Right atrium auricular region (tissue), 2 donors: ENCODE measurements around the gene HOXA5. TPM values are rescaled to one million over a fixed set of nuclear protein-coding genes. Genes with fewer than 3 reads are reported as not detected.

Experiments
- DNase-seq: peaks from one replicate; pipeline ENCODE4 v3.0.0-alpha.2; 2019; ENCODE audit warnings: low spot score
- H3K27ac ChIP-seq, 2 donors: fragments of 200-600 bp; sonication (generic); 1 replicate in 1 of 2; 2 replicates in 1 of 2; pipeline ENCODE4 v1.5.1; 2016 to 2019
- H3K27me3 ChIP-seq, 2 donors: fragments of 200-600 bp; sonication (generic); one replicate each; pipeline versions ENCODE4 v1.5.1 to v1.6.0; 2017 to 2019
- H3K36me3 ChIP-seq: fragments of 200-600 bp; sonication (generic); one replicate; pipeline ENCODE4 v1.5.1; 2016
- H3K4me1 ChIP-seq, 2 donors: fragments of 200-600 bp; sonication (generic); one replicate each; pipeline versions ENCODE4 v1.5.1 to v1.6.0; 2017 to 2019
- H3K4me3 ChIP-seq, 2 donors: fragments of 200-600 bp; sonication (generic); 1 replicate in 1 of 2; 2 replicates in 1 of 2; pipeline ENCODE4 v1.5.1; 2017 to 2019; ENCODE audit warnings: mild to moderate bottlenecking in 1 of 2, moderate library complexity in 1 of 2
- H3K9me3 ChIP-seq, 2 donors: fragments of 200-600 bp; sonication (generic); one replicate each; pipeline ENCODE4 v1.5.1; 2019
- total RNA-seq, 2 donors: library from RNA; depleted of rRNA; stranded (reverse); fragments of >200 nt; gene quantifications; one replicate each; pipeline ENCODE4 v1.1.0, GENCODE V29; 2016
- TF ChIP-seq, protein P1 (sequence below), 2 donors: fragments of 200-600 bp; sonication (generic); IDR thresholded peaks; one replicate each; pipeline ENCODE4 v1.5.1; 2019; ENCODE audit warnings: antibody characterized with exemption in 2 of 2

HOXA5 gene
- total RNA-seq, 2 donors from 2014 or later = 0.24 to 0.96 TPM

DNA sequence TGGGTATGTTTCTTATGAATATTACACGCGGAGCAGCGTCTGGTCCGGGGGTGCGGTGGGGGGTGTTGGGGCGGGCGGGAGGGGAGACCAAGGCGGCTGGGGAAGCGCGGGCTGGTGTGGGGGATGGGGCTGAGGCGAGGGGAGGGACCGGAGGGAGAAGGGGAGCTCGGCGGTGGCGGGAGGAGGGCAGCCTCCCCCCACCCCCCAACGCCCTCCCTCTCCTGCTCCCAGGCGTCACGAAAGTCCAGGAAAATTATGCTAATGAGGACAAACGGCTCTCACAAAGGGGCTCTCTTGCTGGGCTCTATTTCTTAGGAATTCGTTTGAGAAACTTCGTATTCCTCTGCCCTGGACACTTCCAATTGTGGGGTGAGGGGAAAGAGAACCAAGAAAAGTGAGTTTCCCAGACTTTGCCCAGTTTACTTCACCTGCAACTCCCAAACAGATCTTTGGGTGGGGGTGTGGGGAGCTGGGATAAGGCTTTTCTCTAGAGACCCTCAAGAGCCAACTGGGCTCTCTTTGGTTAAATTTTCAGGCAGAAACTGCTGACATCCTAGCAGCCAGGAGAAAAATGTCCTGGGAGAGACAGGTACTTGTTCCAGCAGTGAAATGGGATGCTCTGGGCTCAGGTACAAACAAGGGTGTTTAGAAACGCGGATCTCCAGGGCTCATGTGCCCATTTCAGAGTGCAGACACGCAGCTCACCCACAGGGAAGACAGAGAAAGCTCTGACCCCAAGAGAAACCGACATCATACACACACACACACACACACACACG is 29.3 kb downstream of the HOXA5 start:
- Histone ChIP-seq H3K4me1 (peaks cover 0 to 27% of the 10 kb centered on the region in 2 donors), H3K4me3 (peak overlapping the region; percentile 33 to 49), H3K36me3 (no peaks in the 10 kb centered on the region), H3K27ac (peak overlapping the region; percentile 71 to 73), H3K27me3 (peaks cover 14 to 41% of the 10 kb centered on the region in 2 donors), H3K9me3 (no peaks in the 10 kb centered on the region)
- DNase-seq = no peak
- TF ChIP-seq, protein P1, sequence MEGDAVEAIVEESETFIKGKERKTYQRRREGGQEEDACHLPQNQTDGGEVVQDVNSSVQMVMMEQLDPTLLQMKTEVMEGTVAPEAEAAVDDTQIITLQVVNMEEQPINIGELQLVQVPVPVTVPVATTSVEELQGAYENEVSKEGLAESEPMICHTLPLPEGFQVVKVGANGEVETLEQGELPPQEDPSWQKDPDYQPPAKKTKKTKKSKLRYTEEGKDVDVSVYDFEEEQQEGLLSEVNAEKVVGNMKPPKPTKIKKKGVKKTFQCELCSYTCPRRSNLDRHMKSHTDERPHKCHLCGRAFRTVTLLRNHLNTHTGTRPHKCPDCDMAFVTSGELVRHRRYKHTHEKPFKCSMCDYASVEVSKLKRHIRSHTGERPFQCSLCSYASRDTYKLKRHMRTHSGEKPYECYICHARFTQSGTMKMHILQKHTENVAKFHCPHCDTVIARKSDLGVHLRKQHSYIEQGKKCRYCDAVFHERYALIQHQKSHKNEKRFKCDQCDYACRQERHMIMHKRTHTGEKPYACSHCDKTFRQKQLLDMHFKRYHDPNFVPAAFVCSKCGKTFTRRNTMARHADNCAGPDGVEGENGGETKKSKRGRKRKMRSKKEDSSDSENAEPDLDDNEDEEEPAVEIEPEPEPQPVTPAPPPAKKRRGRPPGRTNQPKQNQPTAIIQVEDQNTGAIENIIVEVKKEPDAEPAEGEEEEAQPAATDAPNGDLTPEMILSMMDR (IDR thresholded peaks at IDR 0.05) = no peak

DNA sequence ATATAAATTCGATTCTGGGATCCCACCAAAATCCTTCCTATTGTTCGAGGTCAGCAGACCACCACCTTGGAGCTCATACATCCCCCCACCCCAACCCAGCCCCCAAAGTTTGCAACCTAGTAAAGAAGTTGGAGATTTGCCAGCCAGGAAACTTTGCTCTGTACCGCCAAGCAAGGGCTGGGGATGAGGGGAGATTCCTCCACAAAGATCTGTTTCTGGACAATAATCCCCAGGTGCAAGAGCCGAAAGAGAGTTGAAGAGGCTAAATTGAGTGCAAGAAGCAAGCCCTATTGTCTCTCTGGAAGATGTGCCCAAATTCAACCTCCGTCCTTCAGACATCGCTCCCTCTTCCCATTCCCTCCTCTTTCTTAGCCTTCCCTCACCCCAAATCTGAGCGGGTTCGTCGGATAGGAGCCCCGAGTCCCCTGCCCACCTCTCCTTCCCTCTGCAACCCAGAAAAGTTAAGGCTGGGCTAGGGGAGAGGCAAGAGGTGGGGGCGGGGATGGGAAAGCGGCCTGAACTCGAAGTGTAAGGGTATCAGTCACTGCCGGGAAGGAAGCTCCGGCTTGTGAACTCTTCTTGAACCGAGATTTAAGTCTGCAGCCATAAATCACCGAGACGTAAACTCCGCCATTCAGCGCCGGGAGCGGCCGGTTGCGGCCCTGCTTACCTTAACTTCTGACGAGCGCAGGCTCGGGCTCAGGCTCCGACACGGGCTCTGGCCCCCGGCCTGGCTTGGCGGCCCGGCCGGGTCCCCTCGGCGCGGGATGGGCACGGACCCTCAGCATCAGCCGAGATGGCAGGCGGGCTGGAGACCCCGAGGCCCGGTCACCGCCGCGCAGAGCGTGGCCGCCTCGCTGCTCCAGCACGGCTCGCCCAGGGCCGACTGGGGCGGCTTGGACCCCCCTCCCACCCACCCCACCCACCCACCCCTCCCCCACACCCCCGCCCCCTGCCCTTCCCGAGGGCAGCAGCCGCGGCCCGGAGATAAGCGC is 30.2 kb downstream of the HOXA5 start:
- Histone ChIP-seq H3K36me3 (no peaks in the 10 kb centered on the region), H3K27me3 (peaks cover 9 to 39% of the 10 kb centered on the region in 2 donors), H3K27ac (peak overlapping the region; percentile 71 to 73), H3K4me1 (peaks cover 0 to 27% of the 10 kb centered on the region in 2 donors), H3K9me3 (no peaks in the 10 kb centered on the region), H3K4me3 (peak overlapping the region; percentile 33 to 49)
- TF ChIP-seq, protein P1 (IDR thresholded peaks at IDR 0.05) = no peak
- DNase-seq = no peak

DNA sequence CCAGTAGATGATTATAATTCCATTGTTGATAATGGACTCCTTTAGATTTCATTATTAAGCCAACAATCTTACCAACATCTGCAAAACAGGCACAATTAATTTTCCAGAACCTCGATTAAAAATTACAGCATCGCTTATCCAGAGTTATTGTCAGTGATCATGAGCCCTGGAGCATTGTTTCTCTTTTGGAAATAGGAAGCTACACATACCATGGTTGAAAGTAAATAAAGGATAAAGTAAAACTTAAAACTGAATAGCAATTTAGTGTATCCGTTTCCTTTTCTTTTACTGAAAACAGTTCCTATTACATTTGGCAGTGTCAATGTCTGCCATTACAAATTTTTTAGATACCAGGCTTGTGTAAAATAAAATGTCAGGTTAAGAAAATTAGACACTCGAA is 31.1 kb downstream of the HOXA5 start:
- no peak for DNase-seq
- H3K4me3 ChIP-seq = no peak overlapping the region
- H3K27me3 ChIP-seq = peaks cover 9 to 35% of the 10 kb centered on the region in 2 donors
- peaks cover 0 to 18% of the 10 kb centered on the region in 2 donors for H3K4me1 ChIP-seq
- no peaks in the 10 kb centered on the region for H3K36me3 ChIP-seq
- TF ChIP-seq, protein P1 (IDR thresholded peaks at IDR 0.05) = no peak
- no peaks in the 10 kb centered on the region for H3K9me3 ChIP-seq
- no peak overlapping the region for H3K27ac ChIP-seq

DNA sequence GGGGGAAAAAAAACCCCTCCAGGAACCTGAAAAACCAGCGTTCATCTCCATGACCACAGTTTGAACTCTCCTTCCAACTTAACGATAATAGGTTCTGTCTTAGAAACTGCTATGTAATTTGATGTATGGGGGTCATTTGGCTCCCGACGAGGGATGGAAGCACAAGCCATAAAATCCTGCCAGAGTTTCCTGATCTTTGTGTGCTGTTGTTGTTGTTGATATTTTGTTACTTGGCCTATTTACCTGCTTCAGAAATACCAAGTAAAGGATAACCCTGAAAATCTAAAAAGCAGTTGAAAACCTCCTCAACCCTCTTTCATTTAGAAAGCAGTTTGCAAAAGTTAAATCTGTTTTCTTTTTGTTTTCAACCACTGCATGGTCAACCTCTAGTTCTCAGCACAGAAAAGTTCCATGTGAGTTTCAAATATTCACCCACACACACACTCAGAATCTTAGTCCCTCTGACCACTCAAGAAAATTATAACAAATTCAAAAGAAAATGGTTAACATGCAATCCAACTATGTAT is 31.7 kb downstream of the HOXA5 start:
- H3K27ac ChIP-seq = peak overlapping the region in 1 of 2 donors; percentile 8
- TF ChIP-seq, protein P1 (IDR thresholded peaks at IDR 0.05) = no peak
- H3K4me3 ChIP-seq = no peak overlapping the region
- H3K4me1 ChIP-seq = peaks cover 0 to 15% of the 10 kb centered on the region in 2 donors
- peaks cover 9 to 36% of the 10 kb centered on the region in 2 donors for H3K27me3 ChIP-seq
- H3K9me3 ChIP-seq = no peaks in the 10 kb centered on the region
- no peaks in the 10 kb centered on the region for H3K36me3 ChIP-seq
- DNase-seq = no peak

DNA sequence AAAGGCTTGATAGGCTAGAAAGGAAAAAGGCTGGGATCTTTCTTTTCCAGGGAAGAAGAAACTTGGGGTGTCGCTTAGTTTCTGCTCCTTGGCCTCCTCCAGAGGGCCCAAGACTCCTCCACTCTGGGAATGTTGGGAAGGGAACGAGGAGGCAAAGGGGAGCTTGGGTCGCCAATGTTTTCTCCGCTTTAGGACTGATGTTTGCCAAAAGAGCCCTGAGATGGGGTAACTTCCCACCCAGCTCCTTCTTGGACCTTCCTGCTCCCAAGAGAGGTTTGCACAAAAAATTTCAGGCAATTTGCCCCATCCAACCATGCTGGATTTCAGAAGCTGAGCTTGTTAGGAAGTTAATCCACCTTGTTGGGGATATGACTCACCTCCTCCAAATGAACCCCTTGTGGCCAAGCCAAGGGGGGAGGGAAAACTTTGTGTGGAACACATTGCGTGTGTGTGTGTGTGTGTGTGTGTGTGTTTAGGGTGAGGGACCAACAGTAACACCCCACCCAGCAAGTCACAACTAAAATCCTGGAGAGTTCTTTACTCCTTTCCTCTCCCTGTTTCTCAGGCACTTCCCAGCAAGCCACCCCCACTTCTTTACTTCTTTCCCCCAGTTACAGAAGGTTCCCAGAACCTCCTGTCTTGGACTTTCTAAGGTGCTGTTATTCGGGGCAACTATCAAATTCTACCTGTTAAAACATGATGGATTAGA is 32.3 kb downstream of the HOXA5 start:
- peaks cover 9 to 42% of the 10 kb centered on the region in 2 donors for H3K27me3 ChIP-seq
- H3K36me3 ChIP-seq = no peaks in the 10 kb centered on the region
- TF ChIP-seq, protein P1 (IDR thresholded peaks at IDR 0.05) = no peak
- H3K4me3 ChIP-seq = no peak overlapping the region
- H3K27ac ChIP-seq = peak overlapping the region in 1 of 2 donors; percentile 8
- DNase-seq = no peak
- H3K9me3 ChIP-seq = no peaks in the 10 kb centered on the region
- peaks cover 0 to 21% of the 10 kb centered on the region in 2 donors for H3K4me1 ChIP-seq
